Erythroblast (primary cell): ENCODE data around the gene TPST1.
"Not testable (repeated sequence)": the region's sequence is repeated elsewhere in the genome, so short reads cannot be mapped to it uniquely, and the experiment has no call there.

Source experiments
- DNase-seq, 2 experiments: peaks; one replicate each; lab custom pipeline; 2025; lab: John Stamatoyannopoulos, UW
- GATA1 ChIP-seq: IDR thresholded peaks from 2 replicates; pipeline ENCODE4 v1.6.1; 2011; ENCODE audit warnings: low read depth, mild to moderate bottlenecking, control low read depth, low read length, moderate library complexity
- POLR2A ChIP-seq: IDR thresholded peaks from 2 replicates; pipeline ENCODE4 v1.6.1; 2011; ENCODE audit warnings: mild to moderate bottlenecking, low read length

TPST1 gene

DNA sequence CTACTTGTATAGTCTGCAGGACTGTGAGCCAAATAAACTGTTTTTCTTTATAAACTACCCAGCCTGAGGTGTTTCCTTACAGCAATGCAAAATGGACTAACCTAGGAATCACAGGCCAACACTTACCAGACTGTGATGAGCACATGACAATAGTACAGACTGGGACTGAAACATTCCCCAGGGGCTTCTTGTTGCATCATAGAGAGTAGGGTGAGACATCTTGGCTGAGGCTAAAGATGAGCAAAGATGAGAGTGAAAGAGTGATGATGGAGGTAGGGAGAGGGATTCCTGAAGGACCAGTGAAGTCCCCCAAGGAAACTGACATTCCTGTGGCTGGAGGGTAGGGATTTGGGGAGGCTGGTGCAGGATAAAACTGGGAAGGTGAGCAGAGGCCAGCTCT lies 194.4 kb downstream of the TPST1 start:
- no peak for DNase-seq
- TF ChIP-seq POLR2A (no peak), GATA1 (no peak)

DNA sequence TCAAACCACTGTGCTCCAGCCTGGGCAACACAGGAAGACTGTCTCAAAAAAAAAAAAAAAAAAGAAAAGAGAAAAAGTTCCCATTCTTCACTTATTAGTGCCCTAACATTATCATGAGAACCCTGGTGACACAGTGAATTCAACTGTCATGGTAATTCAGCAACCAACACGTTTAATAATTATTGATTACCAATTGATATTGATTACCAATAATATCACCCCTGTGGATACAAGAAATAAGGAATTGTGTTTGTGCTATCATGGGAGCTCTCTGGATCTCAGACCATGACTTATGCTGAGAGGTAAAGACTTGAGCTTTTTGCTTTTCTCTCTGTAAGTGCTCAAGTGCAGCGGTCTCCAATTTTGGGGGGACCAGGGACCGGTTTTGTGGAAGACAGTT lies 195.3 kb downstream of the TPST1 start:
- DNase-seq = no peak
- TF ChIP-seq POLR2A (no peak), GATA1 (no peak)

GRCh38 chr7:66401126-66401525 lies 196.0 kb downstream of the TPST1 start:
- DNase-seq = not testable (repeated sequence)

DNA sequence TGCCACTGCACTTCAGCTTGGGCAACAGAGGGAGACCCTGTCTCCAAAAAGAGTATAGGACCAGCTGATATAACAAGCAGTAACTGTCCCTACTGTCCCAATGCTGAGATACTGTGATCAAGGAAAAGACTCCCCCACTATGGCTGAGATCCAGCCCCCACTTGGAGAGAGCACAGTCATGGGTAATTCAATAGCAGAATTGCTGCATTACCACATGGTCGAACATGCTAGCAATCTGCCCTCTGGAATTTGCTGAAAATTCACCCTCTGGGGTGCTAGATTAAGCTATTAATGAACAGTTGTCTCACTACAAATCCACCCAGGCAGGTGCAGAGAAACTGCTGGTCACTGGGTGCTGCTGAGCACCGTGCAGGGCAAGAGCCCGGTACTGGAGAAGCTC lies 196.8 kb downstream of the TPST1 start:
- DNase-seq = not testable (repeated sequence)

GRCh38 chr7:66403564-66403963 lies 198.4 kb downstream of the TPST1 start:
- TF ChIP-seq POLR2A (no peak), GATA1 (no peak)
- no peak for DNase-seq

DNA sequence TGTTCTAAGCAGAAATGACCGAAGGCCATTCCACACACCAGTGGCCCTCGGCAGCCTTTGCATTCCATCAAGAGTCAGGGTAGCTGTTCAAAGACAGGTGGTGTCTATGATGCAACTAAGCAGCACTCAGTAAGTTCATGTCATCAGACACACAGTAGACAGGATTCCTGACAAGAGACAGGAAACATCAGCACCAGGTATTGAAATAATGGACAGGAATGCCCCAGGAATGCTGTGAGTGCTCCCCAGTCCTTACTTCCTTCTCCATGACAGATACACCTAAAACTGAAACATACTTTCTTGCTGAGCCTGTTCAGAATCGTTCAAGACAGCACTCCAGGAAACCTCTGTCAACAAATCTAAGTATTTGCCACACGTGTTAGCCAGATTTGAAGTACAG lies 204.4 kb downstream of the TPST1 start:
- no peak for DNase-seq
- TF ChIP-seq GATA1 (no peak), POLR2A (no peak)
